Ramos (cell line): ENCODE measurements around the gene PEAR1.

Experiments
- in situ Hi-C: fragments of 300-500 bp; cut with MboI; formaldehyde crosslinking; loops from one replicate; pipeline ENCODE4 v1.14.3; 2022; ENCODE audit warnings: low sequenced_read_pairs; ENCODE audit not compliant: unreplicated experiment

PEAR1 gene

DNA sequence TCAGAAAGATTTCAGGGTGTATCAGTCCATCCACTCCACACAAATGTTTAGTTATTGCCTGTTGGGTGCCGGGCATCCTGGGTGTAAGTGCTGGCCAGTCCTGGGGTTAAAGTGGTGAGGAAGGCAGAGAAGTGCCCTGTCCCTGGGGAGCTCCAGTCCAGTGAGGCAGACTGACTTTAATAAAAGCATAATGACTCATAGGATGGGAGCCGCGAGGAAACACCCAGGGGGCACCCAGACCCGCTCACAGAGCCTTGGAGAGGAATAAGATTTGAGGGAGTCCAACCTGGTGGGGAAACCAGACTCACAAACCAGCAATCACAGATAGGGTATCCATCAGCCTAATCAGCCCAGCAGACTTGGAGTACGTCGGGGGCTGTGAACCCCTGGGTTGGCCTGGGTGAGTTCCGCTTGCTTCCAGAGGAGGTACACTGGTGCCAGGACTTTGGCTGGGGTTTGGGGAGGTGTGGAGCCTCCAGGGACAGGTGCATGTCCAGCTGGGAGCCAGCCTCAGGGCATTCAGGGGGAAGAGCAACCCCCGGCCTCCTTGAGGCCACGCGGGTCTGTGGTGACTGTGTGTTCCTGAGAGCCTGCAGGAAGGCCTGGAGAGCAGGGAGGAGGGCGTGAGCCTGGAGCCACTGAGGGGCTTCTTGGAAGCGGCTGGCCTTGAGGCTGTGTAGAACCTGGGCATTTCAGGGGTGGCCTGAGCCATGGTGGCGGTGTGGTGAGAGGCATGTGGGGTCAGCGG is 3.7 kb downstream of the PEAR1 start:
- in situ Hi-C loops: no loop called here

DNA sequence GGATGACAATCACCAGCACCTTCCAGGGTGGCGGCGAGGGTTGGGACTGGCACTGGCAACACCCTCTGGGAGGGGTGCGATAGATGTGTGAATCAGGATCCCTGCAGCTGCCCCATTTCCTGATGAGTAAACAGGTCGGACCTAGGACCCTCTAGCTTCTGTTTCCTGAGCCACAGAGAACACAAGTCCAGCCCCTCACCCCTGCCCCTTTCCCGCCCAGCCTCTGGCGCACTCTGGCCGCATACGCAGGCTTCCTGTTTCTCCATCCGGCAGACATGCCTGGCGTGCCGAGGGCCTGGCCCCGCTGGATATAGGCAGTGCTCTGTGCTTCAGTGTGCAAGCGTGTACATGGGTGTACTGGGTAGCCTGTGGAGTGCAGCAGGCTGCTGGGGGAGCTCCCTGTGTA is 4.6 kb downstream of the PEAR1 start:
- in situ Hi-C loops: no loop called here

DNA sequence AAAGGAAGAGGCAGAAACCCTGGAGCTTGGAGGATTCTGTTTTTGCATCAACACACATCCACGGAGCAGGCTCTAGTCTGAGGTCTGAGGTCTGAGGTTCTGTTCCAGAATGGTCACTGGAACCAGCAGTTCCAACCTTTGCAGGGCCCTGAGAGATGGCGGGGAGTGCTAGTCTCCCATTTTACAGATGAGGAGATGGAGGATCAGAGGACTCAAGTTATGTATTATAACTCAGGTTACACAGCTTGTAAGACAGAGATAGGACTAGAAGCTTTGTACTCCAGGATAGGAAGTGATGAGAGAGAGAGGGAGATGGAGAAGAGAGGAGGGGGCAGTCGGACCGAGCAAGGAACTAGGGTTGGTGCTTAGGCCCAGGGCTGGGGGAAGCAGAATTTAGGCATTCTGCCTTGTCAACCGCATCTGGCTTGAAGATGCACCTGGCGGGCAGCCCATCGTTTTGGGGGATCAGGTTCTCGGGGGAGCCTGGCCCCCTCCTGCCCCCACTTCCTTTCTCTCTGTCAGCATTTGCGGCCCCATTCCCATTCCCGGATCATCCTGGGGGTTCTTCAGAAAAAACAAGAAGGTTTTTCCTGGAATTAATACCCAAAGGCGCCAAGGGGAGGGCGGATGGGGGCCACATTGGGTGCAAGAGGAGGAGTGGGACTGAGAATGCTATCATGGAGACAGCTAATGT is 5.6 kb downstream of the PEAR1 start:
- in situ Hi-C loops: no loop called here

DNA sequence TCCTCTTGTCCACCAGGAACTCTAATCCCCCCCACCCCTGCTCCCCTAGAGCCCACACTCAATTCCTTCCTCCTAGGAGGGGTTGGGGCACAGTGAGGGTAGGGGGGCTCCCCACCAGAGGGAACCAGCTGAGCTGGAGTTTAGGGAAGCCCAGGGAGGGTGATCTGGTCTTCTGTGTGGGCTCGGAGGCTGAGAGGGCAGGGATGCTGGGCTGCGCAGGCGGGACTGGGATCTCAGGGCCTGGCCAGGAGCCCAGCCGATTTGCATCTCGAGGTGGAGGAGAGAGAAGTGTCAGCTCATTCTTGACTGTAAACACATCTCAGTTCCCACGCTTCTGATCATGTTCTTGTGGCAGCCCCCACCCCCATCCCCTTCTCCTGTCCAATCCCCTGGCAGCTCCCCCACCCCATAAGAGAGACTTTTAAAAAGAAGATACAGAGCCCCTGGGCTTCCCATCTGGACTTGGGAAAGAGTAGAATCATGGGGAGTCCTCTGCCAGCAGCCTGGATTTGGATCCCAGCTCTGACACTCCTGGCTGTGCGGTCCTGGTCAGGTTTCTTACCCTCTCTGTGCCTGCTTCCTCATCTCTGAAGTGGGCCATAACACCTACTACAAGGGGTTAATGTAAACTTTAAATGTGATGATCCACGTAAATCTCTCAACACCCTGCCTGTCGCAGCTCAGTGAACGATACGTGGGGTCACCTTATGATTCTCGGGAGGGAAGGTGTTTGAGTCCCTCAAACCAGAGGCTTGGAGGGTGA is 6.6 kb downstream of the PEAR1 start:
- in situ Hi-C loops: no loop called here

DNA sequence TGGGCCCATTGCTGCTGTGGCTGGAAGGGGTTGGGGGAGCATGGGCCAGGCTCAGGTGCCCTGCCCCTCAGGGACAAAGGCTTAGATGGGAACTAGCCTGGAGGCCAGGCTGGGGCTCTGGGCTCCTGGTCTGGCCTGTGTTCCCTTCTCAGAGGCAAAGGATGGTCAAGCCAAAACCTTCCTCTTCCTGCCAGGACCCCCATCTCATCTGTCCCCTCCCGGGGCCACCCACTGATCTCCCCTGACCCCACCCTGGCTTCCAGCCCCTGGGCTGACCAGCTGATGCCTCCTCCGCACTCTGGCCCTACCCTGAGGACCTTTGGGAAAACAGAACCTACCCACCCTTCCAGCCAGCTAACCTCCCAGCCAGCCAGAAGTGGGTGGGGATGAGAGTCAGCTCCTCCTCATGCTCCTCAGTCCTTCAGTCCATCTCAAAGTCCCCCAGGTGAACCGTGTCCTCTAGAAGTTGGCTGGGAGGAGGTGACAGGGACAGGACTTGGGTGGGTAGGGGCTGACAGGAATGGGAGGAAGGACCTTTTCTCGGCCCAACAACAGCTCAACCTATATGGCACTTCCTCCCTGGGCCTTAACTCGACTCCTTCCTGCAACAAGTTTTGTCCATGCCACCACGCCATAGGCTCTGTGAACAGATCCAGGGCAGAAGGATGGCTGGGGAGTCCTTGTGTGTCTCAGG is 7.5 kb downstream of the PEAR1 start:
- in situ Hi-C loops: no loop called here

DNA sequence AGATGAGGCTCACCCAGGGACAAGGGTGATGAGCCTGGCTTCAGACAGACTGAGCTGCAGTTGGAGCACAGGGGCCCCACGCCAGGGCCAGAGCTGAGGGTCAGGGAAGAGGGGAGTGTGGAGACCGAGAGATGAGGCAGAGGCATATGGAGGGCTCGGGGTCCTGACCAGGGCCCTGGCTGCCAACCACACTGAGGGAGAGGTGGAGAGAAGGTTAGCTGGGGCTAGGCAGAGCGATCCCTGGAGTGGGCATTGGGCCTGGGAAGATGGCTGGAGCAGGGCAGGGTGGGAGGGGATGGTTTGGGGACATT is 8.0 kb downstream of the PEAR1 start:
- in situ Hi-C loops: no loop called here

DNA sequence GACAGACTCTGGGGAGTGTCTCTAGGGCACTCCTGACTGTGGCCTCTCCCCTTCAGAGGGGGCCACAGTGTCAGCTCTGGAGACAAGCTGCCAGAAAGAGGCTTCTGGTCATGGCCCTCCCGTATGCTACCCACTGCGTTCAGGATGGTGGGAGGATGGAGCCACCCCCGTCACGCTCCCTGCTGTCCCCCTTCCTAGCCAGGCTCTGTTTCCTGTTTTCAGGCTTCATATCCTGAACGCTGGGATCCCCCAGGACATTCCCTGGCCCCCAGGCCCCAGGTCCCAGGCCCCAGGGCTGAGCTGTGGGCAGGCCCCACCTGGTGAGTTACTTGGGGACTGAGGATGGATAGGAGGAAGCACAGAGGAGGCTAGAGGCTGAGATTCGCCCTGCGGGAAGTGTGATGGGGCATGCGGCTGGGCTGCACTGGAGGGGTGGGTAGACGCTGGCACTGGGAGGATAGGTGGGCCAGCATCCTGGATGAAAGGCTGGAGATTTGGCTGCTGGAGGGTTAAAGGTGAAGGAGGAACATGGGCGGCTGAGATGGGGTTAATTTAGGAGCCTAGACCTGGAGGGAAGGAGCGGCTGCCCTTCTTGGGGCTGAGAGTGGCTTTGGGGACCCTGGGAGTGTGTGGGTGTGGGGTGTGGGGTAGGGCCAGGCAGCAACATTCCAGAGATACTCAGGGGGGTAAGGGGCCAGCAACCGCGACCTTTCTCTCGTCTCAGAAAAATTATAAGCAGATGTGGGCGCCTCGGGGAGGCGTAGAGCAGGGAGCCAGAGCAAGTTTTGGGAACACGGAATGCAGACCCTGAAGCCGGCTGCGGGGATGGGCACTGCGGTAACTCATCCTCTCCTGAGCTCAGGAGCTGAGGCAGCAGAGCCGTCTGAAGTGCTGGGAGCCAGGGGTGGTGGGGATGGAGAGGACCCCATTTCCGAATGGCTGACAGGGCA is 8.7 kb downstream of the PEAR1 start:
- in situ Hi-C loops: no loop called here

DNA sequence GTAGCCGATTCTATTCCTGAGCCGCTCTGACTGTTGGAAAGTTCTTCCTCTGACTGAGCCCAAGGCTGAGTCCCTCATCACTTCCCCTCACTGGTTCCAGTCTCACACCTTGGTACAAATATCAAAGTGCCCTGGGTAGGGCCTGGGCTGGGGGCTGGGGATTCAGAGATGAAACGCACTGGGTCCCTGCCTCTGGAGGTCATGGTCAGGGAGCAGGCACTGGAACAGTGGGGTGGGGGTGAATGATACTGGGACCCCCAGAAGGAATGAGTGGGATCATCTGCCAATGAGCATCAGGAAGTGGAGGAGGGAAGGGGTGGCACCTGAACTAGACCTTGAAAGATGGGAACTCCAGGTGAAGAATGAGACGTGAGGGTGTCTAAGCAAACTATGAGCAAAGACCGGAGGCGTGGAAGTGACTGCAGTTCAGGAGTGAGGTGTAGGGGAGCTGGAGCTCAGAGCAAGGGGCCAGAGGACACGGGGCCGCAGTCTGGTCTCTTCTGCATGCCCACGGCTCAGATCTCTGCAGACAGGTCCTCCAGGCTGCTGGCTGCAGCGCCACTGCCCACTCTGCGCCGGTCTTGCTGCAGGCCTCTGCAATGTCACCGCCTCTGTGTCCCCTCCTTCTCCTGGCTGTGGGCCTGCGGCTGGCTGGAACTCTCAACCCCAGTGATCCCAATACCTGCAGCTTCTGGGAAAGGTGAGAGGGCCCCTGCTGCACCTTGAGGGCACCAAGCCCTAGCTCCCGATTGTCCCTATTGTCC is 10.0 kb downstream of the PEAR1 start:
- in situ Hi-C loops: no loop called here

DNA sequence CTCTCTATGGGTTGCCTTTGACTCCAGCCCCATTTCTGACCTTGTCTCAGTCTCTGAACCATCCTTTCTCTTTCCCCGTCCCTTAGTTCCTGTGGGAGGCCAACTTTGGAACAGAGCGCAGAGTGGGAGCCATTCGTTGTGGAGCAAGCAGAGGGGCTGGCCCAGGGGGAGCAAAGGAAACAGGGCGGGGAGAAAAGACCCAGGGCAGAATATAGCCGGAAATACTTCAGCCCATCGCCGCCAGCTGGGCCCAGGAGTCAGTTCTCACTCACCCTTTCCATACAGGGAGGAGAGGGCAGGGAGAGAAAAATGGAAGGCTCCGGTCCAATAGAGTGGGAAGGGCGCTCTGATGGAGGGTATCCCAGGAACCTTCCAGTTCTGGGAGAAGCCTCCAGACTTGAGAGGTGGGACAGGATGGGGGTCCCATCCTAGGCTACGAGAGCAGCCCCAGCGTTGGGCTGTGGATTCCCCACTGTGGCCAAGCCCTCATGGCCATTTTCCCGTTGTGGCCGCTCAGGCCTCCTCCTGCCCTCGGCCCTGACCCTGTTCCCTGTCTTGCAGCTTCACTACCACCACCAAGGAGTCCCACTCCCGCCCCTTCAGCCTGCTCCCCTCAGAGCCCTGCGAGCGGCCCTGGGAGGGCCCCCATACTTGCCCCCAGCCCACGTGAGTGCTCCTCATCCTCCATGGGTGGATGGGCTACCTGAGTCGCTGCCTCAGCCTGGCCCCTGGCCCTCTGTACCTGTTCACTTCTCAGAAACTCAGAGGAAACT is 10.9 kb downstream of the PEAR1 start:
- in situ Hi-C loops: no loop called here

DNA sequence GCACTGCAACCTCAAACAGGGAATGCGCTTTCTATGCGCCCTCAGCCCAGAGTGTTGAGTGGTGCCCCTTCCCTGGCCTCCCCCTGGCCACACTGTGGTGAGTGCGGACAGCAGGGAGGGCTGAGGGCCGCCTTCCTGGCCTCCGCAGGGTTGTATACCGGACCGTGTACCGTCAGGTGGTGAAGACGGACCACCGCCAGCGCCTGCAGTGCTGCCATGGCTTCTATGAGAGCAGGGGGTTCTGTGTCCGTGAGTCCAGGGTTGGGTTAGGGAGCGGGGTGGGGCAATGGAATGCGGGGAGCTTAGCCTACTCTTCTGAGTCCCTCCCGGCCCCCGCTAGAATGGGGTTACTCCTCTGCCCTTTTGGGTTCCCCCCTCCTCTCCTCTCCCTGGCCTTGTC is 11.7 kb downstream of the PEAR1 start:
- in situ Hi-C loops: no loop called here

DNA sequence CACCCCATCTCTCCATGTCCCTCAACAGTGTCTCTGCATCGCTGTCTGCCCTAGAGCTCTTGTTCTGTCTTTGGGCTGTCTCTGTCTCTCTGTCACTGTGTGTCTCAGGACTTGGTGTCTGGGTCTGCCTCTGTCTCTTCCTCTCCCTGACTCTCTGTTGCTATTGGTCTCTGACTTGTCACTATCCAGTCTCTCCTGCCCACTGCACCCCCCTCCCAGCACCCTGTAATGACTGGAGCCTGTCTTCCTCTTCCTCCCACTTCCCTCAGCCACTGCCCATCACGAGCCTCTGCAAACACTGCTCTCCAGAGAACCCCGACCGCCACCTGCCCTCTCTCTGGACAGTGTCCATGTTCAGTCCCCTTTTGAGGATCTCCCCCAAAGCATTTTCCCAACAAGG is 12.1 kb downstream of the PEAR1 start:
- in situ Hi-C loops: no loop called here

DNA sequence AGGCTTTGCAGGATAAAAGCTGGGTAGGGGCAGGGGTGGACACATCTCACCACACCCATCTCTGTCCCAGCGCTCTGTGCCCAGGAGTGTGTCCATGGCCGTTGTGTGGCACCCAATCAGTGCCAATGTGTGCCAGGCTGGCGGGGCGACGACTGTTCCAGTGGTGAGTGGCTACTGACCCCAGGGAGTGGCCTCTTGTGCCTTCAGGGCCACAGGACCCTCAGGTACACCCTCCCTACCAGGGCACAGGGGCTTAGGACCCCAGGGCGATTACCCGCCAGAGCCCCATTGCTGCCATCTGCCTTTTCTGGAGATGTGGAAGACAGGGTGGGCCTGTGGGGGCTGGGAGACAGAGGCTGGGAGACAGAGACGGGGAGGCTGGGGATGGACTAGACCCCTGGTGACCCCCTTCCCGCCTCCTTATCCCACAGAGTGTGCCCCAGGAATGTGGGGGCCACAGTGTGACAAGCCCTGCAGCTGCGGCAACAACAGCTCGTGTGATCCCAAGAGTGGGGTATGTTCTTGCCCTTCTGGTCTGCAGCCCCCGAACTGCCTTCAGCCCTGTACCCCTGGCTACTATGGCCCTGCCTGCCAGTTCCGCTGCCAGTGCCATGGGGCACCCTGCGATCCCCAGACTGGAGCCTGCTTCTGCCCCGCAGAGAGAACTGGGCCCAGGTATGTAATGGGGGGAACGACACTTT is 12.8 kb downstream of the PEAR1 start:
- in situ Hi-C loops: no loop called here

DNA sequence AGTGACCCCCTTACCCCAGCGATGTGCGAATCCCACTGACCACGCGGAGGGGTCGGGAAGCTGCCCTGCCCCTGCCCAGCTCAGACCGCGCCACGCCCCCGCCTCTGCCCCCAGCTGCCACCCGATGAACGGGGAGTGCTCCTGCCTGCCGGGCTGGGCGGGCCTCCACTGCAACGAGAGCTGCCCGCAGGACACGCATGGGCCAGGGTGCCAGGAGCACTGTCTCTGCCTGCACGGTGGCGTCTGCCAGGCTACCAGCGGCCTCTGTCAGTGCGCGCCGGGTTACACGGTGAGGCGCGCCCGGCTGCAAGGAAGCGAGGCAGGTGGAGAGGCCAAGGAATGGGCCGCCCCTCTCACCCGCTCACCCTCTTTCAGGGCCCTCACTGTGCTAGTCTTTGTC is 15.0 kb downstream of the PEAR1 start:
- in situ Hi-C loops: no loop called here

DNA sequence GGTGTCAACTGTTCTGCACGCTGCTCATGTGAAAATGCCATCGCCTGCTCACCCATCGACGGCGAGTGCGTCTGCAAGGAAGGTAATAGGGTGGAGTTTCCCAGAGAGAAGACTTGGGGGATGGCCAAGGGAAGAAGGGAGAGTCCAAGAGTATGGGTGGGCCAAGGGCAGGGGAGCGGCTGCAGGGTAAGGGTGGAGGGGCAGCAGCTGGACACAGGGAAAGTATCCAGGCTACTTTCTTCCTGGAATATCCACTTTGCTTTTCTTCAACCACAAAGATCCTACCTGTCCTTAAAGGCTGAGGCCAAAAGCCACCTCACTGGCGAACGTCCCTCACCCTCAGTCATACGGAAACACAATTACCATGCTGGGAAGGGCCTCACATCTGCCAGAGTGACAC is 15.4 kb downstream of the PEAR1 start:
- in situ Hi-C loops: no loop called here

DNA sequence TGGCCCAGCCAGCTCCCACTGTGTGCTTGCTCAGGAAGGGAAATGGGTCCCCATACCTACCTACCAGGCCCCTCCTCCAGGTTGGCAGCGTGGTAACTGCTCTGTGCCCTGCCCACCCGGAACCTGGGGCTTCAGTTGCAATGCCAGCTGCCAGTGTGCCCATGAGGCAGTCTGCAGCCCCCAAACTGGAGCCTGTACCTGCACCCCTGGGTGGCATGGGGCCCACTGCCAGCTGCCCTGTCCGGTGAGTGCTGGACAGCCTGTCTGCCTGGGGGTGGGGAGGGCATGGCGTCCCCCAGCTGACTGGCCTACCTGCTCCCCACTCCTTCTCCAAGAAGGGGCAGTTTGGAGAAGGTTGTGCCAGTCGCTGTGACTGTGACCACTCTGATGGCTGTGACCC is 16.2 kb downstream of the PEAR1 start:
- in situ Hi-C loops: no loop called here

DNA sequence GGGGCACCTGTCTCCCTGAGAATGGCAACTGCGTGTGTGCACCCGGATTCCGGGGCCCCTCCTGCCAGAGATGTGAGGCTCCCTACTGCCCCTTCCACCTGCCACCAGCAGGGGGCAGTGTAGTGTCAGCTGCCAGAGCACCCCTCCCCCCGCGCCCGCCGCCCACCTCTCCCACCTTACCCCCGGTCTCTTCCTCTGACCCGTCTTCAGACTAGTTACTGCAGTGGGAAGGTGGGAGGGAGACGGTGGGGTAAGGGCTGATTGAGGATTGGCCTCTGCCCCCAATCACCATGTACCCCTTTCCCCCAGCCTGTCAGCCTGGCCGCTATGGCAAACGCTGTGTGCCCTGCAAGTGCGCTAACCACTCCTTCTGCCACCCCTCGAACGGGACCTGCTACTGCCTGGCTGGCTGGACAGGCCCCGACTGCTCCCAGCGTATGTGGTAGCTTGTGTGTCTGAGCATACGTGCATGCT is 16.8 kb downstream of the PEAR1 start:
- in situ Hi-C loops: no loop called here

DNA sequence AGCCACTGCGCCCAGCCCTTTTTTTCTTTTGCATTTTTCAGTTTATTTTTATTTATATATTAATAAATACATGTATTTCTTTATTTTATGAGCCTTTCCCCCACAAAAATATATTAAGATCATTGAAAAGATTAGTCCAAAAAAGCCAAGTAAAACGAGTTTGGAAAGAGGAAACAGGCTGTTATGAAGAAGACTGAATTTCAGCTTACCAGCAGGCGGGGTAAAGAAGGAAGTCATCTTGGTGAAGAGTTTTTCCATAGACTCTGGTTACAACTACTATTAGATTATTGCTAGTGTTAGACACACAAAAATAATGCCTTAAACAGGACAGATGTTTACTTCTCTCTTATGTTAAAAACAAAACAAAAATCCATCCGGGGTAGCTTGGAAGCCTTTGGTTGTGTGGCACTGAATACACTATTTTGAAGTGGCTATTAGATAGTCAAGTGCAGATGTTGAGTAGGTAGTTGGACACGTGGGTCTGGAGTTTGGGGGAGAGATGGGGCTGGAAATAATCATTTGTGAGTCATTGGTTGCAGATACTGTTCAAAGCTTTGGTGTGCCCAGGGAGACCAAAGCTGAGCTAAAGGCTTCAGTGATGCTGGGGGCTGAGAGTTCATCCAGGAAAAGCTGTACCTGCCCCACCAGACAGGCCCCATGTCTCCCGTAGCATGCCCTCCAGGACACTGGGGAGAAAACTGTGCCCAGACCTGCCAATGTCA is 18.2 kb downstream of the PEAR1 start:
- in situ Hi-C loops: no loop called here
